HG02763 (cell line): ENCODE data around the gene DNAJB6.

Experiments
- ATAC-seq: cut with Tn5 transposase; IDR thresholded peaks from one replicate; pipeline ENCODE4 v1.9.1; 2021; ENCODE audit warnings: mild to moderate bottlenecking, moderate library complexity; ENCODE audit not compliant: unreplicated experiment

The DNAJB6 gene

DNA sequence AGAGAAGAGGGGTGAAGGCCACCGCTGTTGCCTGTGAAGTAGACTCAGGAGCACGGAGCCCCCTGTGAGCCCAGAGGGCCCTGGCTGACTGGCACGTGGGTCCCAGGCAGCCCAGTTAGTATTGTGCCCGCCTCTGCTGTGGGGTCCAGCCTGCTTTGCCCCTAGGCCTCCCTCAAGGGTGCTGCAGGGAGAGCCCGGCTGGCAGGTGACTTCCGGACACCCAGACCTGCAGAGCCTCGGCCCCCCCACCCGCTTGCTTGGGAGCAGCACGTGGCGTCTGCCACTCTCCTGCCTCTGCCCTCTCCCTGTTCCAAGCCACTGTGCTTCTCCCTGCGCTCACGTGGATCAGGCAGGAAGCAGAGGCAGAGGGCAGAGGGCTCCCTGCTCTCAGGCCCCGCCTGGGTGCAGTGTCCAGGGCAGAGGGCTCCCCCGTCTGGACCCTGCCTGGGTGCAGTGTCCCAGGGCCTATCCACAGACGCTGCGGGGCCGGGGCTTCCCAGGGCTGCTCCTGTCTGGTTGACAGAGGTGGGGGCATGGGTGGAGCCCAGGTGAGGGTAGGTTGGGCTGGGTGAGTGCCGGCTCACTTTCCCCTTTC, 88.4 kb downstream of the DNAJB6 start:
- no peak for ATAC-seq

DNA sequence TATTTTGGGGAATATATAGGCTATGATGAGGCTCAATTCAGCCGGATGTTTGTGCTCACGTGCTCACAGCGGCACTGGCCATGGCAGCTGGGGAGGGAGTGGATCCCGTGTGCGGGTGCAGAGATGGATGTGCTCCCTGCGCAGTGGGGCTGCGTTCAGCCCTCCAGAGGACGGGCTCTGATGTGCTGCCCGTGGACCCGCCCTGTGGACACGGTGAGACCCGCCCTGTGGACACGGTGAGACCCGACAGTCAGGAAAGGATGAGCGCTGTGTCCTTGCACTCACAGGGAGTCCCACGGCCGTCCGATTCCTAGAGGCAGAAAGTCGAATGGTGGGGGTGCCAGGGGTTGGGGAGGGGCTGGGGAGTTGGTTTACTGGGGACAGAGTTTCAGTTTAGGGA, 89.0 kb downstream of the DNAJB6 start:
- no peak for ATAC-seq

GRCh38 chr7:157426463-157427301, 89.9 kb downstream of the DNAJB6 start:
- no peak for ATAC-seq

GRCh38 chr7:157427811-157428553, 91.2 kb downstream of the DNAJB6 start:
- ATAC-seq = no peak

DNA sequence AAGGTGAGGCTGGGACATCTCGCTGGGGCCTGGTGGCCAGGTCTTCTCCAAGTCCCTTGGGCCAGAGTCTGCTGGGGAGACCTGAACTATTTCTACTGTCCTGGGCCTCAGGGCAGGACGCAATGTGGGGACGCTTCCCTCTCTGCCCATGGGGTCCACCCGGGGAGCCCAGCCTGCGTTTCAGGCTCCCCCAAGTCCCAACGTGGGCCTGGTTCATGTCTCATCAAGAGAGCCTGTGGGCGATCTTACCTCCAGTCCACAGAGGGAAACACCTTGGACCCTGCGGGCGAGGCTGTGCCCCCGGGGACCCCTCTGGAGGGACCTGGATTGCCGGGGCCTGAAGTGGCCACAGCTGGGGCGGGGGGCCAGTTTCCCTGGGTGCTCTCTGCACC, 91.7 kb downstream of the DNAJB6 start:
- no peak for ATAC-seq

DNA sequence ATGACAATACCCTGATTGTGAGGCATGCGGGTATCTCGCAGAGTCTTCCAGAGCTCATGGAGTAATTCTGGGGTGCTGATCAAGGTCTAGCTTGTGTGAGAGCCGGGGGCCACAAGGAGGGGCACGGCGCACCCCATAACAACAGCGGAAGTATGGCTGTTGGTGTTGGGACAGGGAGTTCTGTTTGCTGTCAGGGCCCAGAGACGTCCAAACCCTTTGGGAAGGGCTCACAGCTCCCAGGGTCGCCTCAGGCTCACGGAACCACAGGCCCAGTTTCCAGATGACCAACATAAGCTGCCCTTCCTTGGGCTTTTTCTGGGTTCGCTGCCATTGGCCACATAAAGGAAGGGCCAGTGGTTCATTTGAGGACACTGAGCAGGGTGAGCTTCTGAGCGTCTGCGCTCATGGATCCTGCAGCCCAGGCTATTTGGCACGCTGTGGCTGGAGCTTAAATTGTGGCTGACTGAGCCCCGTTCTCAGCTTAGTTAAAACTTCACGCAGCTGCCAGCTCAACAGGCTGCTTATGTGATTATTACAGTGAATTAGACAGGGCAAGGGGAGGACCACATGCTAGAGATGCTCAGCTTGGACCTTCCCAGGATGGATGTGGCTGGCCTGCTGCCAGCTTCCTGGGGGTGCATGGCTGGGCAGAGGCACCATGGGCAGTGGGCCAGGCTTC, 92.3 kb downstream of the DNAJB6 start:
- no peak for ATAC-seq

DNA sequence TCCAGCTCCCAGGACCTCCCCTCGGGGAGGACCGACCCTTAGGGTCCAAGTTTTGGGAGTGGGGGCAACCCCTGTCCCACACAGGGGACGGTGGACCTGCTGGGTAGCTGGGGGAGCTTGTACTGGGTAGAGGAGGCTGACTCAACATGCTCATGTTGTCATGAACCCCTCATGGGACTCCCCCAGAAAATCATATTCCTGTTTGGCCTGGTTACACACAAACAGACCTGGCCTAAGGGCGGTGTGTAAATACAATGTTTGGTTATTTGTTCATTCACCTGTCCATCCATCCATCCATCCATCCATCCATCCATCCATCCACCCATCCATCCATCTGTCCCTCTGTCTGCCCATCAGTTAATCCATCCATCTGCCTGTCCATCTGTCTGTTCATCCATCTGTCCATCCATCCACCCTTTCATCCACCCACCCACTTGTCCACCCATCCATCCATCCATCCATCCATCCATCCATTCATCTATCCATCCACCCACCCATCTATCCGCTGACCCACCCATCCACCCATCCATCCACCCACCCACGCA, 92.9 kb downstream of the DNAJB6 start:
- no peak for ATAC-seq

GRCh38 chr7:157430721-157431120, 93.9 kb downstream of the DNAJB6 start:
- no peak for ATAC-seq

DNA sequence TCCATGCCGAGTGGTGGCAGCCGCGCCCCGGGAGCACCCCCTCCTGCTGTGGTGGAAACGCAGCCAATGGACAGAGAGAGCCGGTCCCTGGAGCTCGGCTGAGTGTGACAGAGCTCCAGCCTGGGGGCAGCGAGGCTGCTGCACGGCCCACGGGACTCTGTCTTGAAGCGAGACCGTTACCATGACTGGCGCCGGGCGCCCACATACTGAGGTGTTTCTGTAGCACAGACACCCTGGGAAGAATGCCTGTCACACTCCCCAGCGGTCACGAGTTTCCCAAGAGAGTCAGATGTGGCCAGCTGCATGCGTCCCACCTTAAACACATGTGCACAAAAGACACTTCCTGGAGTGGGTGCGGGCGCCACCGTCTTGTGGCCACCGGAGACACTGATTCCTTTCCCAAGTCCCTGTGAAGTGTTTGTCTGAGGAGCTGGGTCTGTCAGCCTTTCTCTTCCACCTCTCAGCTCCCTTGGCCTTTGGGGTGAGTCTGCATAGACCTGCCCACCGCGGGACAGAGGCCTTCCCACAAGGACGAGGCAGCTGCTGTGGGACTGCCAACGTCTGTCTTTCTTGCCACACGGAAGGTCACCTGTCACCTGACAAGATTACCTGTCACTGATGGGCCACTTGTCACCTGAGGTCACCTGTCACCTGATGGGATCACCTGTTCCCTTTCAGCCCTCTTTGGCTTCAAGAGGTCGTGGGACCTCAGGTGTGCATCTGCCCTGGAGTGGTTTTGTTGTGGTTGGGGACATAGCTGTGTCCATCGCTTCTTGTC, 94.6 kb downstream of the DNAJB6 start:
- ATAC-seq = no peak

DNA sequence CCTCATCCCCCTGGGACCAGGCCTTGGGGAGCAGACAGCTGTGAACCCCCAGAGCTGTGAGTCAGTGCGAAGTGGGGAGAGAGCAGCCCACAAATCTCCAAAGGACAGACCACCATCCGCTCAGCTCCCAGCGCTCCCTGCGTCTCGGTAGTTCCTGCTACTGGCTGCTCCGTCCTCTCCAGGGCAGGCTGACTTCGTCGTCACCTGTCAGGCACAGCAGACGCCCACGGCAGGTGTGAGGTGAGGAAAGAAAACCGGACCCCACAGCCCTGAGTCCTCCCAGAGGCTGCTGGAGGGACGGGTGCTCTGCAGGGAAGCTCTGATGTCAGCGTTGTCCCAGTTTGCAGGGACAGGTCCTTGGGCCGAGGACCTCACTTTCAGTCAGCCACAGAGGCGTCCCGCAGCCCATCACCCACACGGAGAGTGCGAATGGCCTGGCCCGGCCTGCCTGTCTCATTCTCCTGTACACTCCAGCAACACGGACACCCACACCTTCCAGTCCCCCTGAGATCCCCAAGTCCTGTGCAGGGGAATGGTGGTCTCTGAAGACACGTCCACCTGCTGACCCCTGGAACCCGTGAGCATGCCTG, 95.2 kb downstream of the DNAJB6 start:
- no peak for ATAC-seq

DNA sequence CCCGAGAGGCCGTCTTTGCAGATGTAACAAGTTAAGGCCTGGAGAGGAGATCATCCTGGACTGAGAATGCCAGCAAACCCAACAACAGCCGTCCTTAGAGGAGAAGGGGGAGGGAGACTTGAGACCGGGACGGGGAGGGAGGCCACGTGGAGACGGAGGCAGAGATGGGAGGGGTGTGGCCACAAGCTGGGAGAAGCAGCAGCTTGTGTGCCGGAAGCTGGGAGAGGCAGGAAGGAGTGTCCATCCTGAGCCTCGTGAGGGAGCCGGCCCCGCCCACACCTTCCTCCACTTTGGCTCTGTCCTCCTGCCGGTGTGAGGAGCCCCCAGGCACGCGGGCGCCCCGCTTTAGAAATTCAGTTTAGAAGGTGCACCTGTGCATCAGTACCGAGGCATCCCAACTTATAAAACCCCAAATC, 95.7 kb downstream of the DNAJB6 start:
- ATAC-seq = no peak

DNA sequence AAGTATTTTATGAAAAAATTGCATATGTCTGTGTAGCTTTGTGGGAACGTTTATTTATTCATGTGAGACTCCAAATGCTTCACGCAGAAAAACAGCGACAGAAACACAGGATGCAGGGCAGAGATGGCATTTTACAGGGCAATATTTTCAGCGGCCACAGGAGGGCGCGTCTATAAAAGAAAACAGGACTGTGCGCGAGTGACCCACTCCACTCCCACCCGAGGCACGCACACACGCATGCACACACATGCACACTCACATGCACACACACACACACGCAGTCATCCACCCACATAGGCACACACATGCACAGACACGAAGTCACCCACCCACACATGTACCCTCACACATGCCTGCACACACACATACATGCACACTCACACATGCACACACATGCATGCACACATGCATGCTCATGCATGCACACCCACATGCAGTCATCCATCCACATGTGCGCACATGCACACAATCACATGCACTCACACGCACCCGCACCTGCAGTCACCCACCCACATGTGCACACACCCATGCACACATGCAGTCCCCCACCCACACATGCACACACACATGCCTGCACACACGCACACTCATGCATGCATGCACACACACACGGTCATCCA, 96.3 kb downstream of the DNAJB6 start:
- no peak for ATAC-seq

DNA sequence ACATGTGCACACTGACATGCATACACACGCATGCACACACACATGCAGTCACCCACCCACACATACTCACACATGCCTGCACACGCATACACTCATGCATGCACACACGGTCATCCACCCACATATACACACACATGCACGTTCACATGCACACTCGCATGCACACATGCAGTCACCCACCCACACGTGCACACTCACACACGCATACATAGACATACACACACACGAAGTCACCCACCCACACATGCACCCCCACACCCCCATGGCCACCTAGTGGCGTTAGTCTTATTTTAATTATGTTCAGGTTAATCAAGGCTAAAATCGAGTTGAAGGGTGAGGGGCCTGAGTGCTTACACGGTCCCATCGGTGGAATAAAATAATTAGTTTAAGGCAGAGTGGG, 96.8 kb downstream of the DNAJB6 start:
- ATAC-seq = no peak

- ATAC-seq = no peak
Observed at GRCh38 chr7:157434231-157434630, 97.4 kb downstream of the DNAJB6 start.

GRCh38 chr7:157434701-157435100, 97.9 kb downstream of the DNAJB6 start:
- no peak for ATAC-seq

DNA sequence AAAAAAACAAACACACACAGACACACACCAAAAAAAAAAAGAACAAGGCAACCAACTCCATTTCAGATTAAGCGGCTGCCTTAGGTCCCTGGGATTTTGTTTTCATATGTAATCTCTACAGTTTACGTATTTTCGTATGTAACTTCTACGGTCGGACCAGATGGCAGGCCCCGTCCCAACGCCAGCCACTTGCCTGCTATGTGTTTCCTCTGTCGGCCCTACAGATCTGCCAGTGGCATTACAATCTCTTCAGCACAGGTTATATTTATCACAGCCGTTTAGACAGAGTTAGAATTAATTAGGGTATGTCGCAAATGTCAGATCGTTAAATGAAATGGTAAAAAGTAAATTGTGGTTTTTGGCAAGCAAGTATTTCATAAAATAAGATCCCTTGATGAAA, 99.3 kb downstream of the DNAJB6 start:
- no peak for ATAC-seq

- ATAC-seq = no peak
Observed at GRCh38 chr7:157436763-157437480, 100.1 kb downstream of the DNAJB6 start.

GRCh38 chr7:157437519-157438061, 100.8 kb downstream of the DNAJB6 start:
- no peak for ATAC-seq
